Neuronal stem cell (in vitro differentiated cells): ENCODE results near the gene LDLRAD2.

Experiments used
- DNase-seq: peaks from one replicate; pipeline ENCODE4 v3.0.0-alpha.2; 2013; ENCODE audit warnings: low spot score
- H2AFZ ChIP-seq: one replicate; pipeline ENCODE4 v1.6.1; 2013; ENCODE audit warnings: mild to moderate bottlenecking, low read length, inconsistent platforms
- H2AK5ac ChIP-seq: 2 replicates; pipeline ENCODE4 v1.6.1; 2013; ENCODE audit warnings: low read depth, mild to moderate bottlenecking, inconsistent platforms, low read length, moderate library complexity, mixed read lengths
- H2BK120ac ChIP-seq: 2 replicates; pipeline ENCODE4 v1.6.1; 2013; ENCODE audit warnings: low read depth, mild to moderate bottlenecking, inconsistent platforms, low read length, moderate library complexity, mixed read lengths
- H2BK12ac ChIP-seq: one replicate; pipeline ENCODE4 v1.6.1; 2013; ENCODE audit warnings: low read length, inconsistent platforms
- H2BK15ac ChIP-seq: 2 replicates; pipeline ENCODE4 v1.6.1; 2013; ENCODE audit warnings: mild to moderate bottlenecking, low read length, inconsistent platforms, mixed read lengths
- H2BK5ac ChIP-seq: one replicate; pipeline ENCODE4 v1.6.1; 2013; ENCODE audit warnings: inconsistent platforms, mild to moderate bottlenecking, low read length, moderate library complexity
- H3K14ac ChIP-seq: one replicate; pipeline ENCODE4 v1.6.1; 2013; ENCODE audit warnings: low read length, inconsistent platforms
- H3K18ac ChIP-seq: 2 replicates; pipeline ENCODE4 v1.6.1; 2013; ENCODE audit warnings: low read length, inconsistent platforms
- H3K23ac ChIP-seq: 2 replicates; pipeline ENCODE4 v1.6.1; 2013; ENCODE audit warnings: low read depth, mild to moderate bottlenecking, mixed read lengths, low read length, inconsistent platforms; ENCODE audit not compliant: poor library complexity
- H3K27ac ChIP-seq: replicated peaks from 3 replicates; pipeline ENCODE4 v1.5.1; 2013; ENCODE audit warnings: low read length, inconsistent platforms
- H3K27me3 ChIP-seq, 3 experiments: 2 replicates each; pipeline ENCODE4 v1.6.1; 2013; ENCODE audit warnings: low read length in 3 of 3, mild to moderate bottlenecking in 2 of 3, inconsistent platforms in 1 of 3, low read depth in 1 of 3, mixed read lengths in 1 of 3, moderate library complexity in 1 of 3; ENCODE audit not compliant: control insufficient read depth in 3 of 3, insufficient read depth in 3 of 3
- H3K36me3 ChIP-seq, 2 donors: replicated peaks in 1 of 2; 2 replicates each; pipeline ENCODE4 v1.6.1; 2013; ENCODE audit warnings: low read length in 2 of 2; ENCODE audit not compliant: control insufficient read depth in 2 of 2, insufficient read depth in 2 of 2
- H3K4ac ChIP-seq: 2 replicates; pipeline ENCODE4 v1.6.1; 2013; ENCODE audit warnings: inconsistent platforms, mild to moderate bottlenecking, low read length, moderate library complexity
- H3K4me1 ChIP-seq, 2 donors: 1 replicate in 1 of 2; 2 replicates in 1 of 2; pipeline ENCODE4 v1.6.1; 2013; ENCODE audit warnings: low read length in 2 of 2, low read depth in 1 of 2; ENCODE audit not compliant: control insufficient read depth in 2 of 2, insufficient read depth in 1 of 2
- H3K4me2 ChIP-seq: one replicate; pipeline ENCODE4 v1.6.1; 2013; ENCODE audit warnings: mild to moderate bottlenecking, low read length, inconsistent platforms; ENCODE audit not compliant: insufficient read depth, poor library complexity, severe bottlenecking
- H3K4me3 ChIP-seq, 2 donors: 2 replicates each; pipeline ENCODE4 v1.5.1; 2013; ENCODE audit warnings: low read length in 2 of 2, mild to moderate bottlenecking in 2 of 2, inconsistent platforms in 1 of 2, moderate library complexity in 1 of 2
- H3K79me1 ChIP-seq: one replicate; pipeline ENCODE4 v1.6.1; 2013; ENCODE audit warnings: low read depth, mild to moderate bottlenecking, inconsistent platforms, low read length, moderate library complexity
- H3K9ac ChIP-seq: one replicate; pipeline ENCODE4 v1.6.1; 2013; ENCODE audit warnings: mild to moderate bottlenecking, low read depth, low read length, inconsistent platforms; ENCODE audit not compliant: poor library complexity
- H3K9me3 ChIP-seq, 2 donors: replicated peaks in 1 of 2; 2 replicates each; pipeline versions ENCODE3 to v1.6.1; 2013; ENCODE audit warnings: low read length in 2 of 2, mild to moderate bottlenecking in 2 of 2, inconsistent platforms in 1 of 2, low read depth in 1 of 2, mixed read lengths in 1 of 2, moderate library complexity in 1 of 2; ENCODE audit not compliant: control insufficient read depth in 2 of 2, insufficient read depth in 1 of 2
- H4K8ac ChIP-seq: one replicate; pipeline ENCODE4 v1.6.1; 2013; ENCODE audit warnings: low read depth, mild to moderate bottlenecking, inconsistent platforms, low read length, moderate library complexity
- H4K91ac ChIP-seq: one replicate; pipeline ENCODE4 v1.6.1; 2013; ENCODE audit warnings: low read length, low read depth, mild to moderate bottlenecking, inconsistent platforms; ENCODE audit not compliant: poor library complexity
- WGBS, 2 donors: extraction: QIAGEN DNeasy Blood & Tissue Kit; methylation state at CpG; one replicate each; pipeline ENCODE4 v1.1.7; 2013; ENCODE audit warnings: missing lambda C conversion rate in 2 of 2, mixed read lengths in 1 of 2; ENCODE audit not compliant: insufficient read length in 2 of 2, insufficient replicate concordance in 1 of 2; ENCODE audit errors: extremely low coverage in 2 of 2; 5-methylcytosine and 5-hydroxymethylcytosine counted together

Gene LDLRAD2

DNA sequence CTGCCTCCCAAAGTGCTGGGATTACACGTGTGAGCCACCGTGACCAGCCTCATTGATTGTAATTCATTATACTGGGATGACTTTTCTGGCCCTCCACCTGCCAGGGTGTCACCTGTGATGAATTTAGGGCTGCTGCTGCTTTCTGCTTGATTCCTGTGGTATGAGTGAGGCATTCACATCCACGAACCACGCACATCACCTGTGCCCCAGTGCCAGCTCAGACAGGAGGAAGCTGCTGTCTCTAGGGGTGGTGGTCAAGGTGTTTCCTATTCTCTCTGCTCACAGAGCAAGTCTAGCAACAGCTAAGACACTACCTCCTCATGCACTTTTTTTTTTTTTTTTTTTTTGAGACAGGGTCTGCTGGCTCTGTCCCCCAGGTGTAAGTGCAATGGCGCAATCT is 12.3 kb upstream of the LDLRAD2 start:
- Histone ChIP-seq H3K9me3 (peaks cover 0 to 4% of the 10 kb centered on the region in 2 donors), H3K9ac (no peak overlapping the region), H2BK5ac (no peak overlapping the region), H3K27ac (no peak overlapping the region), H2BK12ac (no peak overlapping the region), H3K79me1 (no peaks in the 10 kb centered on the region), H3K23ac (no peak overlapping the region), H3K27me3 (no peaks in the 10 kb centered on the region), H2BK120ac (no peak overlapping the region), H4K8ac (no peak overlapping the region), H2AK5ac (no peak overlapping the region), H2AFZ (no peak overlapping the region), H3K18ac (no peak overlapping the region), H3K36me3 (no peaks in the 10 kb centered on the region), H2BK15ac (no peak overlapping the region), H3K14ac (no peak overlapping the region), H3K4me3 (no peak overlapping the region), H3K4me2 (no peak overlapping the region), H4K91ac (no peak overlapping the region), H3K4ac (no peak overlapping the region), H3K4me1 (no peaks in the 10 kb centered on the region)
- DNase-seq: no peak
- WGBS, 2 donors: no CpG with 5 or more reads among the region's 5 CpGs

- Histone ChIP-seq H3K9ac (no peak overlapping the region), H2BK12ac (no peak overlapping the region), H2BK120ac (no peak overlapping the region), H3K27ac (no peak overlapping the region), H2AK5ac (no peak overlapping the region), H3K23ac (no peak overlapping the region), H3K18ac (no peak overlapping the region), H3K9me3 (no peaks in the 10 kb centered on the region), H3K4me1 (no peaks in the 10 kb centered on the region), H3K36me3 (no peaks in the 10 kb centered on the region), H3K4ac (no peak overlapping the region), H2BK5ac (no peak overlapping the region), H3K27me3 (no peaks in the 10 kb centered on the region), H3K14ac (no peak overlapping the region), H2AFZ (no peak overlapping the region), H2BK15ac (no peak overlapping the region), H4K8ac (no peak overlapping the region), H3K4me2 (no peak overlapping the region), H3K79me1 (no peaks in the 10 kb centered on the region), H4K91ac (no peak overlapping the region), H3K4me3 (no peak overlapping the region)
- no peak for DNase-seq
- no CpG with 5 or more reads among the region's 4 CpGs for WGBS, 2 donors
Observed at GRCh38 chr1:21801100-21801499, 11.0 kb upstream of the LDLRAD2 start.

DNA sequence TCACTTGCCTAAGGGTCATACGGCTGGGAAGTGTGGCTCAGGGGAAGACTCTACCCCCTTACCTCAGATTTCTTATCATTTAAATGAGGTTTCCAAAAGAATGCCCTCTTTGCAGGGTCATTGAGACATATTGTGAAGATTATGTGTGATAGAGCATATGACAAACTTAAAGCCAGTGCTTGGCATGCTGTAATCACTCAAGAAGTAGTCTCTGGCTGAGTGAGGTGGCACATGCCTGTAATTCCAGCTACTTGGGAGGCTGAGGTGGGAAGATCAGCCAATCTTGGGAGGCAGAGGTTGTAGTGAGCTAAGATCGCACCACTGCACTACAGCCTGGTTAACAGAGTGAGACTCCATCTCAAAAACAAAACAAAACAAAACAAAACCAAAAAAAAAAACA is 7.5 kb upstream of the LDLRAD2 start:
- Histone ChIP-seq H3K18ac (no peak overlapping the region), H2BK5ac (no peak overlapping the region), H3K4me1 (no peaks in the 10 kb centered on the region), H4K91ac (no peak overlapping the region), H3K27me3 (no peaks in the 10 kb centered on the region), H3K27ac (no peak overlapping the region), H3K9ac (no peak overlapping the region), H2AK5ac (no peak overlapping the region), H2BK15ac (no peak overlapping the region), H3K4me3 (no peak overlapping the region), H3K23ac (no peak overlapping the region), H2AFZ (no peak overlapping the region), H3K9me3 (no peaks in the 10 kb centered on the region), H3K4me2 (no peak overlapping the region), H3K4ac (no peak overlapping the region), H3K36me3 (no peaks in the 10 kb centered on the region), H3K79me1 (no peaks in the 10 kb centered on the region), H2BK12ac (no peak overlapping the region), H3K14ac (no peak overlapping the region), H2BK120ac (no peak overlapping the region), H4K8ac (no peak overlapping the region)
- no CpG with 5 or more reads among the region's 2 CpGs for WGBS, 2 donors
- no peak for DNase-seq

GRCh38 chr1:21813542-21813941 is 1.5 kb downstream of the LDLRAD2 start:
- Histone ChIP-seq H3K14ac (no peak overlapping the region), H3K27me3 (no peaks in the 10 kb centered on the region), H3K9ac (no peak overlapping the region), H3K23ac (no peak overlapping the region), H2BK120ac (no peak overlapping the region), H3K79me1 (no peaks in the 10 kb centered on the region), H2BK5ac (no peak overlapping the region), H3K4me3 (no peak overlapping the region), H3K4me2 (no peak overlapping the region), H4K91ac (no peak overlapping the region), H3K4ac (no peak overlapping the region), H2BK15ac (no peak overlapping the region), H4K8ac (no peak overlapping the region), H2AK5ac (no peak overlapping the region), H3K9me3 (no peaks in the 10 kb centered on the region), H2BK12ac (no peak overlapping the region), H2AFZ (no peak overlapping the region), H3K27ac (no peak overlapping the region), H3K36me3 (no peaks in the 10 kb centered on the region), H3K18ac (no peak overlapping the region), H3K4me1 (peaks cover 5 to 10% of the 10 kb centered on the region in 2 donors)
- no peak for DNase-seq
- no CpG with 5 or more reads among the region's 3 CpGs for WGBS, 2 donors
